NCI-H526 treated with DMSO at 0.1 percent for 48 hours (cell line): ENCODE measurements around the gene ADGRD1.
"Not testable (repeated sequence)": the region's sequence is repeated elsewhere in the genome, so short reads cannot be mapped to it uniquely, and the experiment has no call there.

ENCODE experiments used
- DNase-seq: peaks from one replicate; lab custom pipeline; 2025; lab: John Stamatoyannopoulos, UW

ADGRD1 gene

DNA sequence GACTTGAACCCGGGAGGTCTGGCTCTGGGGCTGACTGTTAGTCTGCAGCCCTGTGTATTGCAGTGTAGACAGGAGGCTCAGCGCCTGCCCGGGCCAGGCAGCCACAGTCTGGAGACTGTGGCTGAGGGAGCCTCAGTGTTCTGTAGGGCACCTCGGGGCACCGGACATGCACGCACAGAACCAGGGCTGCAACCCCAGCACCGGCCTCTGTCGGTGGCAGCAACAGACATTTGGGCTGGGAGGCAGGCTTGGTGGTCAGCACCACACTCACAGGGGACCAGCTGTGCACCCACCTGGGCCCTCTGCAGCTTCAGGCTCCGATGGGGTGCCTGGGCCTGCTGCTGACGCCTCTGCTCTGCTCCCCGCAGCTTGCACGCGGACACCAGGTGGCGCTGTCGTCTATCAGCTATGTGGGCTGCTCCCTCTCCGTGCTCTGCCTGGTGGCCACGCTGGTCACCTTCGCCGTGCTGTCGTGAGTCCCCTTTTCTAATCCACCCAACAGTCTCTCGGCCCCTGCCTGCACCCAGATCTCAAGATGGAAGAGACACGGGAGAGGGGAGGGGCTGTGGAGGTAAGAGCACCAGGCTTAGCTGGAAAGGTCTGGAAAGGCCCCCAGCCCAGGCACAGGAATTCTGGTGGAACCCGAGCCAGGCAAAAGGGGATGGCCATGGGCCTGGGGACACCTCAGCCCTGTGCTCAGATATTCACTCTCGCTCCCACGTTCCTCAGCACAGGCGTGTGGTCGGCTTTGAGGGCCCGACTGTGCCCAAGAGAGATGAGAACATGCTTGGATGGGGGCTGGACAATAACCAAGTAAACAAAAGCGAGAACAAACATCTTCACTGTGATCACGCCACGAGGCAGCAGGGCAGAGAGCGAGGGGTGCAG is 151.0 kb downstream of the ADGRD1 start:
- peak; percentile 56 for DNase-seq

DNA sequence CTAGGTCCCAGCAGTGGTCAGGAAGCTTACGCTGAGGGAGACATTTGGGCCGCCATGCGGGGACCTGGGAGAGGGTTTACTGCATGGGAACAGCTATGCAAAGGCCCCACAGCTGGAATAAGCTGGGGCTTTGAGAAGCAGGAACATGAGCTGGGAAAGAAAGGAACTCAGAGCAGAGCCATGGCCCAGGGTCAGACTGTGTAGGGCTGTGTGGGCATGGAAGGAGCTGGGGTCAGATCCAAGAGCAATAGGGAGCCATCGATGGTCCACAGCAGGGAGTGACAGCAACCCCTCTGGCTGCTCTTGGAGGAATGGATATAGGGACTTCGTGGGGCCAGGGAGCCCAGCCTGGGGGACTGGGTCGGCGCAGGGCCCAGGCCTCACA is 151.6 kb downstream of the ADGRD1 start:
- no peak for DNase-seq

DNA sequence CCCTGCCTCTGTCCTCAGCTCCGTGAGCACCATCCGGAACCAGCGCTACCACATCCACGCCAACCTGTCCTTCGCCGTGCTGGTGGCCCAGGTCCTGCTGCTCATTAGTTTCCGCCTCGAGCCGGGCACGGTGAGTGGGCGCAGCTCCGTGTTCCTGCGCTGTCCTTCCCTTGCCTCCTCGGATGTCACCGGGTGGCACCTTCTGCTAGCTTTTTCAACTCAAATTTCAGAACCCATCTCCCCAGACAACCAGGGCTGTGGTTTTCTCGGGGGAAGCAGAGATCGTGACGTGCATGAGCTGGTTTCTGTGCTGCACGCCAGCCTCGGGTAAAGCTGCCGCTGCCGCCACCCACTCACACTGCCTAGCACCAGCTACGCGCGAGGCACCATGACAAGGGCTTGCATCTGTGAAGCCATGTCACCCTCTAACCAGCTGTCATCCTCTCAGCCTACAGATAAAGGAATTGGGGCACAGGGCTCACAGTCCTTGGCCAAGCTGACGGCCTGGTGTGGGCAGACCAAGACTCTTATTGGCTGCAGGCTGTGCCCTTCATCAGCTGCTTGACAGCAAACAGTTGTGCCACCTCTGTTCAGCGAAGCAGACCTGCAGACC is 152.1 kb downstream of the ADGRD1 start:
- DNase-seq, result no peak

DNA sequence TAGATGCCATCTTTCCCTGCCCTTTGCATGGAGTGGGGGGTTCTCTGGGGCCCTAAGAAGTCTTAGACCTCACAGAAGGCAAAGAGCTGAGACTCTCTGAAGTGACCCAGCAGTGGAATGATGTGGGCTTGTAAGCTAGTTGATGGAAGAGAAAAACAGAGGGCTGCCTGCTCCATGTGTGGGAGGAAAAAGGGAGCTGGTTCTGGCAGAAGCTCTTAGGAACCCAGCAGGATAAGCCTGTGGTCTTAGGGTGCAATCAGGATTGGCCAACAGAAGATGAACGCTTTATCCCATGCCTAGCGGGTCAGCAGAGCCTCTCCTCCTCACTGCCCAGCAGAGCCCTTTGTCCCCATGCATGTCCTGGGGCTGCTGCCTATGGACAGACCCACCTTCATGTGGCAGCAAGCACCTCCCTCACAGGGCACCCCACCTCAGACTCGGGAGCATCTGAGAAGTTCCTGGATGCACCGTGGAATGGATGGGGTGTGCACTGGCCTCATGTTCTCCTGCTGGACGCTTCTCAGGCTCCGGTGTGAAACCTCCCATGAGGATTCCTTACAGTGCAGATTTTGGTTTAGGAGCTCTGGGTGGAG is 152.7 kb downstream of the ADGRD1 start:
- DNase-seq, result no peak

DNA sequence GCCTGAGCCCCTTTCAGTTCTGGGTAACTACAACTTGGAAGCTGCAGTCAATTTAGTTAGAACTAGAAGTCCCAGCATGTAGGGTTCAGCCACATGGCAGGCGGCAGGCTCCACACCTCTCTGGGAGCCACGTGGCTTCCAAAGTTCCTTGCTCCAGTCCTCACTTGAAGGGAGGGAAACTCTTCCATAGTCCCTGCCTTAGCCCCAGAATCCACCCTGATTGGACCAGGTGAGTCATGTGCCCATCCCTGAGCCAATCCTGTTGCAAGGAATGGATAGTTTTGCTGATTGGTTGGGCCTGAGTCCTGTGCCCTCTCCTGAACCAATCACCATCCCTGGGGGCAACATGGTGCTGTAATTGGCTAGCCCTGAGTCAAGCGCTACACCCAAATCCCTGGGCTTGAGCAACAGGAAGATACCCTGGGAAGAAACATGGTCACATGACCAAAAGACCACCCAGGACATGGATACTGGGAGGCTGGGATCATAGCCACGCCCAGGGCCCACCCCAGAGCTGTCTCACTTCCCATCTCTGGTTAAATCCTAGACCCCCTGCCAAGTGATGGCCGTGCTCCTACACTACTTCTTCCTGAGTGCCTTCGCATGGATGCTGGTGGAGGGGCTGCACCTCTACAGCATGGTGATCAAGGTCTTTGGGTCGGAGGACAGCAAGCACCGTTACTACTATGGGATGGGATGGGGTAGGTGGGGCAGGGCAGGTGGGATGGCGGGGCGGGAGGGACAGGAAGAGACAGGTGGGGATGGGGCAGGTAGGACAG is 154.7 kb downstream of the ADGRD1 start:
- no peak for DNase-seq

DNA sequence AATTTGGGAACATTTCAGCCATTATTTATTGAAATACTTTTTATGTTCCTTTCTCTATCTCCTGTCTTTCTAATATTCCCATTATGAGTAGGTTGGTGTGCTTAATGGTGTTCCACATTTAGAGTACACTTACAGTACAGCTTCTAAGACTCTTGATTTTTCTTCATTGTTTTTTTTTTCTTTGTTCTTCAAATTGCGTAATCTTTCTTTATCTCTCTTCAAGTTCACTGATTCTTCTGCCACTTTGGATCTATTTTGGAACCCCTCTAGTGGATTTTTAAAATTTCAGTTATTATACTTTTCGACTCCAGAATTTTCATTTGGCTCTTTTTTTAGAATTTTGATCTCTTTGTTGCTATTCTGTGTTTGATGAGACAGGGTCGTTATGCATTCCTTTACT is 157.7 kb downstream of the ADGRD1 start:
- DNase-seq, result no peak

DNA sequence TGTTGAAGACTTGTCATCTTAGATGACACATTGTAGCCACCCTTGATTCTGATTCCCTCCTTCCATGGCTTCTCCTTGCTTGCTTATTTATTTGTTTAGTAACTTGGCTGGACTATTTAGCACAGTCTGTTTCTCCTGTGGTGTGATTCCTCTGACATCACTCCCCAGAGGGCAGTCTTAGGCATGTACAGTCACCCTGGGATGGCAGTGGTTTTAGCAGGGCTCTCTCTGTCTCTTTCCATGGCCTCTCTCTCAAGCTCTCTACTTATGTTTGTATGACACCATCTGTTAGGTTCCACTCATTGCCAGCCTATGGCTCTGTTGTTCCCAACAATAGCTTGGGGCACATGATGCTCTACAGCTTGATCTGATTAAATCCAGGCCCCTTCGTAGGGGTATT is 158.3 kb downstream of the ADGRD1 start:
- DNase-seq, result no peak

DNA sequence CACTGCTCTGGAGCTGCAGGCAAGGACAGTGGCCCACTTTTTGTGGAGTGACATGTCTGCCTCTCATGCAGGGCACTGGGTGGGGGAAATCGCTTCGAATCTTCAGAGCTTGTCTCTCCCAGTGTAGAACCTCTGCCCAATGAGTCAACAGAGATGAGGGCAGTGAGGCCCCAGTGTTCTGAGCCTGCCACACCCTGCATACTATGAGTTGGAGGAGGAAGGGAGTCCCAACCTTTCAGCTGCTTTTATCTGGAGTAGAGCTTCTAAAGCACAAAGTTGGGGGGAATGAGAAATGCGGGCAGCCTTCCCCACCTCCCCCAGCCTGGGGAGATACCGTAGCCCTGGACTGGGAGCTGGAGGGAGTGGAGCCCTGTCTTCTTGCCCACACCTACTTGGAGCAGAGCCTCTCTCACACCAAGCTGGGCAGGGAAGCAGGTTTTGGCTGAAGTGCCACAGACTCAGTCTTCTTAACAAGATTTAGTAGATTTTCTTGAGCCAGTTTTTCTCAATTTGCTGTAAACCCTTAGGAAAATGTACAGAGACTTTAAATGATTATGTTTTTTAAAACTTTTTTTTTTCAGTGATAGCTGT is 159.1 kb downstream of the ADGRD1 start:
- no peak for DNase-seq

DNA sequence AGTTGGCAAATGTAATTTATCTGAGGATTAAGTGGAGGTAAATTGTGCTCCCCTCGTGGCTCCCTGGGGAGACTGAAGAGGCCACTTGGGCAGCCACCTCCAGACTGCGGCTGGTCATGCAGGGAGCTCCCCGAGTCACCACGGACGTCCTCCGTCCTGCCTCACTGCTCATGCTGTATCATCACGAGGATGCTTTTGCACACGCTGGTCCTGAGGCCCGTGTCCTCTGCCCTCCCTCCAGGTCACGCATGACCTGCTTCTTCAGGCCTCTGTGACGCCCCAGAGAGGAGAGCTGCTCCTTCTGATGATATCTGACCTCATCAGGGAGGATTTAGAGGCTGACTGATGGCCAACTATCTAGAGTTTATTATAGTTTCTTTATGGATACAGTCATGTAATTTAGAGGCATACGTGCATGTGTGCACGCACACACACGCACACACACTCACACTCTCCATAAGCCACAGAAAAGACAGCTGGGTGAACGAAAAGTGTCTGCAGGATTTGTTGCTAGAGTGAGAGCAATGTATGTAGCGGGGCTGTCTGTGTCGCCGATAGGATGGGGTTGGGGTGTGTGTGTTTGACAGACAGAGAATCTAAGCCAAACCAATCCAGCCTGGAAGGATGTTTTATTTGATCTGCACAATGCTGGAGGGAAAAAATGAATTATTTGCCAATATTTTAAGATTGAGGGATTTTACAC is 160.0 kb downstream of the ADGRD1 start:
- DNase-seq, result no peak

DNA sequence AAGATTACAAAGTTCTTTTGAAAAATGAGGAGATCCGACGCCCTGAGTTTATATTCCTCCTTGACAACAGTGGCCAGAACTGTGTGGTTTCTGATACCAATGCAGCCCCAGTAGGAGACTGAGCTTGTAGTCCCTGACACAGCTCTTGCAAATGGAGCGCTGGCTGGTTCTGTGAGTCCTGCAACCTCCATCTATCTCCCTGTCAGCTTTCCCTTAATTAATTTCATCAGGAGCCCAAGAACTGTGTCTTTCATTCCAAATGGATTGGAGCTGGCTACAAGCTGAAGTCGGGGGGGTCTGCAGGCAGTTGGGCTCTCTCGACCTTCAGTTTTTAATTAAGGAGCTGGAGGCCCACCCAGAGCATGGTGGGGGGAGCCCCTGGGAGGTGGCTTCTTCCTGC is 160.6 kb downstream of the ADGRD1 start:
- DNase-seq, result no peak

DNA sequence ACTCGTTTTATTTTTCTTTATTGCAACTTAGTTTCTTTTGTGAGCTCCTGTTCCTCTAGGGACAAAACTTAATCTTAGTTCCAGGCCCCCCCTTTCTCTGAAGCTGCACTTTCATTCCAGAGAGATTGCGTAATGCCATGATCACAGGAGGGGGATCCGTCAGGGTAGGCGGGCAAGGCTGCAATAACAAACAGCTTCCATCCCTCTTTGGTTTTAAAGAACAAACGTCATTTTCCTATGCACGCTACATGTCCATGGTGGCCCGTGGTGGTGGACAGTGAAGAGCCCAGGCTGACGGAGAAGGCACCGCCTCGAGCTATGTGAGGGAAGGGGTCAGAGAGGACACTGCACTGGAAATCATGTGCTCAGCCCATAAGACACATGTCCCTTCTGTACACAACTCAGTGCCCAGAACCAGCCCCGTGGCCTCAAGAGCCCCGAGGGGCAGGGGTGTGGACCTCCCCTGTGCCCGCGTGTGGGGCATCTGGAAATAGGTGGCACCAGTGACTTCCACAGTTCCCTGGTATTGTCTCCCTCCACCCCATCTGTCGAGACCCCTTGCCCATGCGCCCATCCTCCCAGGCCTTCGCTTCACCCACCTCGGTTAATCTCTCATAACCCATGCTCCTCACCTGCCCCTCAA is 161.4 kb downstream of the ADGRD1 start:
- DNase-seq, result no peak

DNA sequence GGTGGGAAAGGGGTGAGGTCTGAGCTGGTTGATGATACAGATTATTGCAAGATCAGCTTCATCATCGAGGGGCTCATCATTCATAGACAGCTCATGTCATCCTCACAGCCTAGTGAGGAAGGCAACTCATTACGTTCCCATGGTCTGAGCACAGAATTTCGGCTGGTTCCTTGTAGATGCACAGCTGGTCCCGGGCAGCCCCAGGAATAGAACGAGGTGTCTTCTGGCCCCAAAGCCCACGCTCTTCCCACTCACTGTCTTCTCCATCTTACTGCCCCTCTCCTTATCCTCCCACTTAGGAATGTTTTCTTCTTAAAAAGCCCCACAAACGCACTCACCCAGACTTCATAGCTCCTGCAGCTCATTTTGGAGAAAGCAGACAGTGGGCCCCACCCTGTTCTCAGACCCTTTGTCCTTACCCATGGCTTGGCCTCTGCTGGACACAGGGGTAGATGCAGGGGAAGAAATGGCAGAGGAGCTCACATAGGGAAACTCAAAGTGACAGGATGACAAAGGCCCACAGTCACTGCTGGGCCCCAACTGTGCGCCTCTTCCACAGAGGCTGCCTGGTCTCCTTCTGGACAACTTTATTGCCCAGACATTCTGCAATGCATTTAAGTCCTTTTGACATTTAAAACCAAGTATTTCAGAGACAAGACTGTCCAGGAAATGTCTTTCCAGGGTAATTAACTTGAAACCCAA is 162.2 kb downstream of the ADGRD1 start:
- no peak for DNase-seq

DNA sequence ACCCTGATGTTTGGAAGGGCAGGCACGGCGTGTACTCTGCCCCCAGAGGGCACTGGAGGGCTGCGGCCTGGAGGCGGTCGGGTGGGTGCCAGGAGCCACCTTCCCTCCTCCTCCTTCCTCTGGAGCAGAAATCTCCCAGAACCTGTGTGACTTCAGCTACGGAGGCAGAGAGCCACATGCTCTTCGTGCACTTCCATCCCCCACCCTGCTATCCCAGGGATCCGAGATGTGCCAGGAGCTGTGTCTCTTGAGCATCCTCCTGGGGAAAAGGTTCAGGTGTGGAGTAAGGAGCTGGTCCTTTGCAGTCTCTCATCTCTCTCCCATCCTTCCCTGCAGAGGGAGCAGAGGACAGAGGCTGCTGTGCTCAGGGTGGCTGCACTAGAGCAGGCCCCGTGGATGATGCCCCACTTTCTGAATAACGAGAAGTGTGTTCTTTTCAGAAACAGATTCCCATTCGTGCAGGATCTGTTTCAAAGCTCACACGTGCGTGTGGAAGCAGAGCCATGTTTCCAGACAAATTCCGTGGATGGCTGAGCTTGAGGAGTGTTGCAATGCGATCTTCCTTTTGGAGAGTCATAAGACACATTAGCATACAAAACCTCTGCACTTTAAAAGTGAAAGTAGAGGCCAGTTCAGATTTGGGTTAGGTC is 162.9 kb downstream of the ADGRD1 start:
- no peak for DNase-seq

DNA sequence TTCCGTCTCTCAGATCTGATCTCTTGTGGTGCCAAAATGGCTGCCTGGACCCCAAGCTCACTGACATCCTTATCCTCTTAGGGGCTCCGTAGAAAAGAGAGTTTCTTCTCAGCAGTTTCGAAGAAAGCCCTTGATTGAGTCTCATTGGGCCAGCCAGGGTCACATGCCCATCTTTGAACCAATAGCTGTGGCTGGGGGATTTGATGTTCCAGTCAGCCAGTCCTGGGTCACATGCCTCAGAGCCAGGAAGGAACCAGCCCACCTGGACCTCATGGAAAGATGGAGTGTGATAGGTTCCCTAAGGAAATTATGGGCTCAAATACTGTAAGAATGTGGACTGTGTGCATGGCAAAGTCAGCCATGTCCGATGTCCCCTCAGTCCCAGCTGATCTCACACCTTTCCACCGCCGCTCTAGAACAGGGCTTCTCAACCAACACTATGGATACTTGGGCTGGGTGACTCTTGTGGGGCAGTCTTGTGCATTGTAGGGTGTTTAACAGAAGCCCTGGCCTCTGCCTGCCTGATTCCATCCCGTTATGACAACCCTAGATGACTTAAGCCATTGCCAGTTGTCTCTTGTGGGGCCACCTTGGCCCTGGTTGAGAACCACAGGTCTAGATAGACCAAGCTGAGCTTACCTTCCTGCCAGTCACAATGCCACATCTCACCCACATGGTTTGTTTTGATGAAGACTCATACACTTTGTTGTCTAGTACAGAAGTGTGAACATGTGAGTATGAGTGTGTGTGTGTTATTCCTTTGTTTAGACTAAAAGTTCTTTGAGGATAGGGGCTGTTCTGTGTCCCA is 163.9 kb downstream of the ADGRD1 start:
- DNase-seq, result no peak

DNA sequence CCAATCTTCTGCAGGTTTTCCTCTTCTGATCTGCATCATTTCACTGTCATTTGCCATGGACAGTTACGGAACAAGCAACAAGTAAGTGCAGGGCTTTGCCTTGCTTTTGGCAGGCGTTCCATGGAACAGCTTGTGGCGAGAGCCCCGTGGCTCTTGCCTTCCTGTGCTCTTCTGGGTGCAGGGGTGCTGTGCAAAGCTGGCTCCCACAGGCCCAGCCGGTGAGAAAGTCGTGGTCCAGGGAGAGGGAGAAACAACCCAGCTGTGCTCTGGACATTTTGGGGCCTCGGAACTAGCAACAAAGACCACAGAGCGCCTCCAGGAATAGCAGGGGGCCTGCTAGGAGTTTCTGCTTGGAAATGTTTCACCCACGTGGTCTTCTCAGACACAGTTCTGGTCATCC is 164.7 kb downstream of the ADGRD1 start:
- DNase-seq, result no peak

DNA sequence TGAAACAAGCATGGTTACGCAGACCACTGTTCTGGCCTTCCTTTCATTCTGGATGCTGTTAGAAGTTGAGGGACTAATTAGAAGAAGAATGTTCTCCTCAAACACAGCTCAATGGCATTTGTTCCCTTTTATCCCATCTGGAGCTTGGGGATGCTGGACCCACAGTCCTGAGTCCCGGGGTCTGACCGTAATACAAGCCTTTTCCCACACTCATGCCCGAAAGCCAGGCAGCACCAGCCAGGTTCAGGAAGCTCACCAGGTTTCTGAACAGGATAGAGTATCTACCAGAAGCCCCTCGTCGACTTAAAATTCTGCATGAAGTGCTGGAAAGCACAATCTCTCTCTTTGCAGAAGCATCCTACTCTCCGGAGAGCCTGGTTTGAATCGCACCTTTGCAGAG is 165.6 kb downstream of the ADGRD1 start:
- not testable (repeated sequence) for DNase-seq

DNA sequence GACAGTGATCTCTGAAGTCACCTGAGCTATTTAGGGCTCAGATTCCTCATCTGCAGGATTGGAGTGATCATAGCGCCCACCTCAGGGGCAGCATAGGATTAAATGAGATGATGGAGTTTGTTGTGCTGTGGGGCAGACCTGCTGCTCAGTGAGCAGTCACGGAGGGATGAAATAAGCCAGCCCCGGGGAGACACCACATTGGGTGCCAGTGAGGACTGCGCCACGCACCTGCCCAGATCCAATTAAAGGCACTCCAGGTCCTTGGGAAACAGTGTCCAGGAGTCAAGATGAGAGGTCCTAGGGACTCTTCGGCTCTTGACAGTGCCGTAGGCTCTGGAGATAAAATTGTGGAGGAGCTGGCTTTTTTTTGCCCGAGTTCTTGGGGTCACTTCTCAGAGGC is 166.2 kb downstream of the ADGRD1 start:
- no peak for DNase-seq

DNA sequence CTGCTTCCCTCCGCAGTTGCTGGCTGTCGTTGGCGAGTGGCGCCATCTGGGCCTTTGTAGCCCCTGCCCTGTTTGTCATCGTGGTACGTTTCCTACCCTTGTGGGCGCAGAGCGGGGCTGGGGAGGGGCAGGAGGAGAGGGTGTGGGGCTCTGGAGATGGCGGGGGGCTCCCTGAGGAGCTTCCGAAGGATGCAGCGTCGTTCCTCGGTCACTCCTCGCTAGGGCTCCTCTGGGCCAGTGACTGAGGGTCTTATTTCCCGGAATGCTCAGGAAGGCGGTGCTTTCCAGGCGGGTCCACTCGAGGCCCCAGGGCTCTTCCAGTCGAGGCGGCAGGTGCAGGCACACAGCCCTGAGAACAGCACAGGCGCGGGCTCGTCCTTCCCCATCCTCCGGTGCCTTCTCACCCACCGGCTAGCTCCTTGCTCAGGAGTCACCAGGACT is 167.1 kb downstream of the ADGRD1 start:
- no peak for DNase-seq
